Right lobe of liver (tissue), 6 donors: ENCODE data around the gene DHX38. TPM values are rescaled to one million over a fixed set of nuclear protein-coding genes. Genes with fewer than 3 reads are reported as not detected.

ENCODE experiments used
- ATAC-seq, 4 donors: fragments of 200-7000 bp; cut with Tn5 transposase; one replicate each; pipeline ENCODE4 v1.9.1; 2020; ENCODE audit warnings: mild to moderate bottlenecking in 4 of 4, moderate library complexity in 4 of 4
- DNase-seq, 3 donors: peaks; one replicate each; pipeline ENCODE4 v3.0.0-alpha.2; 2020
- H3K27ac ChIP-seq, 3 donors: fragments of 200-600 bp; one replicate each; pipeline ENCODE4 v1.8.0; 2022
- H3K27me3 ChIP-seq, 2 donors: fragments of 200-600 bp; one replicate each; pipeline ENCODE4 v1.8.0; 2022
- H3K36me3 ChIP-seq, 4 donors: fragments of 200-600 bp; sonication (generic) in 1 of 4; one replicate each; pipeline versions ENCODE4 v1.5.1 to v1.8.0; 2017 to 2022; ENCODE audit warnings: control low read depth in 1 of 4
- H3K4me1 ChIP-seq, 4 donors: fragments of 200-600 bp; sonication (generic) in 1 of 4; one replicate each; pipeline versions ENCODE4 v1.5.1 to v1.8.0; 2017 to 2022; ENCODE audit warnings: control low read depth in 1 of 4
- H3K4me3 ChIP-seq, 3 donors: fragments of 200-600 bp; one replicate each; pipeline ENCODE4 v1.8.0; 2022
- H3K9me3 ChIP-seq, 4 donors: fragments of 200-600 bp; sonication (generic) in 1 of 4; one replicate each; pipeline versions ENCODE4 v1.5.1 to v1.8.0; 2017 to 2022; ENCODE audit warnings: control low read depth in 1 of 4
- CTCF ChIP-seq, 4 donors: fragments of 200-600 bp in 3 of 4; fragments of 450-650 bp in 1 of 4; IDR thresholded peaks; one replicate each; pipeline versions ENCODE4 v1.5.1 to v1.8.0; 2016 to 2022; ENCODE audit warnings: antibody characterized with exemption in 4 of 4, mild to moderate bottlenecking in 2 of 4
- POLR2A ChIP-seq: fragments of 450-650 bp; IDR thresholded peaks from one replicate; pipeline ENCODE4 v1.6.1; 2017; ENCODE audit warnings: antibody characterized with exemption, mild to moderate bottlenecking
- WGBS: methylation state at CpG from one replicate; pipeline ENCODE4 v1.1.6; 2018; ENCODE audit warnings: low coverage, low lambda C conversion rate; ENCODE audit not compliant: insufficient coverage; ENCODE audit errors: missing lambda C conversion rate; 5-methylcytosine and 5-hydroxymethylcytosine counted together
- intact Hi-C, 2 donors: fragments of 100-400 bp; cut with DNase I; formaldehyde crosslinking; loops; one replicate each; pipeline versions ENCODE4 v1.11.2 to v1.14.1; 2022
- total RNA-seq, 6 experiments: library from RNA; depleted of rRNA in 2 of 6; stranded (reverse); fragments of >200 nt in 2 of 6; fragmentation: NEBNext Ultra II Directional in 3 of 6; extraction: Animal tissue kit (Norgen Biotek cat#: 25700) in 3 of 6; gene quantifications; one replicate each; pipeline versions ENCODE4 v1.1.0 to v1.2.4, GENCODE V29; 2016 to 2023
- donor health status: DM: no; HTN: yes; CAD: no.
- donor health status: DM: no; HTN: no; CAD: no.
- donor health status: DM: no; HTN: no; CAD: no.
- donor health status: DM: no; HTN: yes; CAD: no.
- donor health status: DM: no; HTN: yes; CAD: no.

Gene DHX38
- total RNA-seq, 6 experiments from 2014 or later = 22.2 to 29.8 (median 23.3) TPM

DNA sequence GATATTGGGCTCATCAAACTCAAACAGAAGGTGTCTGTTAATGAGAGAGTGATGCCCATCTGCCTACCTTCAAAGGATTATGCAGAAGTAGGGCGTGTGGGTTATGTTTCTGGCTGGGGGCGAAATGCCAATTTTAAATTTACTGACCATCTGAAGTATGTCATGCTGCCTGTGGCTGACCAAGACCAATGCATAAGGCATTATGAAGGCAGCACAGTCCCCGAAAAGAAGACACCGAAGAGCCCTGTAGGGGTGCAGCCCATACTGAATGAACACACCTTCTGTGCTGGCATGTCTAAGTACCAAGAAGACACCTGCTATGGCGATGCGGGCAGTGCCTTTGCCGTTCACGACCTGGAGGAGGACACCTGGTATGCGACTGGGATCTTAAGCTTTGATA is 33.2 kb upstream of the DHX38 start:
- Histone ChIP-seq H3K27me3 (no peaks in the 10 kb centered on the region), H3K9me3 (no peaks in the 10 kb centered on the region), H3K36me3 (peaks cover 0 to 26% (median 10%) of the 10 kb centered on the region in 4 donors), H3K4me1 (peaks cover 0 to 19% (median 0%) of the 10 kb centered on the region in 4 donors), H3K27ac (peak overlapping the region in 2 of 3 donors; percentile 15 to 33), H3K4me3 (no peak overlapping the region)
- peak in 1 of 3 donors; percentile 43 for DNase-seq
- ATAC-seq = peak; percentile 5 to 44 (median 16)
- TF ChIP-seq CTCF (IDR thresholded peaks at IDR 0.05) (no peak), POLR2A (peak; percentile 67)
- WGBS = 64% methylated on average over 4 of the region's 9 CpGs
- intact Hi-C loops = no loop called here

- ATAC-seq (peak; percentile 10 to 35 (median 26)), DNase-seq (peak in 1 of 3 donors; percentile 56)
- peaks cover 0 to 17% (median 6%) of the 10 kb centered on the region in 4 donors for H3K36me3 ChIP-seq
- no peaks in the 10 kb centered on the region for H3K27me3 ChIP-seq
- peak overlapping the region in 2 of 3 donors; percentile 90 for H3K27ac ChIP-seq
- intact Hi-C loops = no loop called here
- H3K4me1 ChIP-seq = peaks cover 0 to 19% (median 0%) of the 10 kb centered on the region in 4 donors
- no peaks in the 10 kb centered on the region for H3K9me3 ChIP-seq
- TF ChIP-seq CTCF (IDR thresholded peaks at IDR 0.05) = no peak
- TF ChIP-seq POLR2A = no peak
- no CpG with 5 or more reads among the region's 1 CpG for WGBS
- H3K4me3 ChIP-seq = no peak overlapping the region
These were observed 32.1 kb upstream of the DHX38 start for GRCh38 chr16:72061564-72061963.

GRCh38 chr16:72064361-72064894 is 29.2 kb upstream of the DHX38 start:
- Histone ChIP-seq H3K27me3 (no peaks in the 10 kb centered on the region), H3K9me3 (no peaks in the 10 kb centered on the region), H3K4me3 (peak overlapping the region in 2 of 3 donors; percentile 40 to 54), H3K36me3 (peaks cover 0 to 11% (median 2%) of the 10 kb centered on the region in 4 donors), H3K27ac (peak overlapping the region in 2 of 3 donors; percentile 63 to 65), H3K4me1 (peaks cover 0 to 19% (median 0%) of the 10 kb centered on the region in 4 donors)
- no peak for DNase-seq
- no peak for ATAC-seq
- 32% methylated on average over 10 of the region's 10 CpGs for WGBS
- TF ChIP-seq CTCF (IDR thresholded peaks at IDR 0.05) = no peak
- TF ChIP-seq POLR2A = peak; percentile 25
- intact Hi-C loops = no loop called here

DNA sequence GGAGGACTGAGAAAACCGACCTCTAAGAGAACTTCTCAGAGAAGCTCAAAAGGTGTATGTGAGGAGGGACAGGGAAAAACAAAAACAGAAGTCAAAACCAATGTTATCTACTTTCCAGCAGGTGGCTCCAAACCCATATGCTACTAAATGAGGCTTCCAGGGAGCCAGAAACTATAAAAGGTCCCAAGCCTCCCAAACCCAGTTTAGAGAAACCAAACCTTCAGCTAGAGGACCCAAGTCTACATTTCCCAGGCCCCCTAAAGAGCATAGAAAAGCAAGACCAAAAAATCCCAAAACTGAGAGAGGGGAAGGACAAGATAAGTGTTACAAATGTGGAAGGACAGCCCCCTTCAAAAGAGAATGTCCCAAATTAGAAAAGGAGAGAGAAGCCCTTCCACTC is 26.9 kb upstream of the DHX38 start:
- DNase-seq = no peak
- Histone ChIP-seq H3K27me3 (no peaks in the 10 kb centered on the region), H3K9me3 (no peaks in the 10 kb centered on the region), H3K4me1 (peaks cover 0 to 19% (median 0%) of the 10 kb centered on the region in 4 donors), H3K27ac (no peak overlapping the region), H3K4me3 (no peak overlapping the region), H3K36me3 (peaks cover 0 to 10% (median 0%) of the 10 kb centered on the region in 4 donors)
- ATAC-seq = peak in 3 of 4 donors; percentile 39 to 50 (median 44)
- intact Hi-C loops = loop anchor here in 1 of 2 donors (5.0 kb wide), 1 partner anchor 36 kb away; no protein-coding TSS in a partner anchor
- WGBS = 0% methylated on average over 1 of the region's 1 CpG
- no peak for TF ChIP-seq POLR2A
- peak; percentile 59 to 66 (median 60) for TF ChIP-seq CTCF (IDR thresholded peaks at IDR 0.05)
